Hepatocyte (in vitro differentiated cells): ENCODE data around the gene NCS1.

Experiments used
- EZH2 ChIP-seq: fragments of 200-600 bp; sonication (generic); IDR thresholded peaks from 2 replicates; pipeline ENCODE4 v1.6.1; 2016; ENCODE audit warnings: antibody characterized with exemption, mild to moderate bottlenecking, borderline replicate concordance
- EZH2phosphoT487 ChIP-seq: fragments of 200-600 bp; sonication (generic); IDR thresholded peaks from one replicate; pipeline ENCODE4 v1.6.1; 2018; ENCODE audit warnings: antibody characterized with exemption, mild to moderate bottlenecking, low read depth, moderate library complexity; ENCODE audit not compliant: unreplicated experiment, severe bottlenecking
- TF ChIP-seq, protein P1 (sequence below): fragments of 200-600 bp; sonication (generic); IDR thresholded peaks from 2 replicates; pipeline ENCODE4 v1.5.1; 2016; ENCODE audit warnings: antibody characterized with exemption, mild to moderate bottlenecking; ENCODE audit not compliant: poor library complexity

DNA sequence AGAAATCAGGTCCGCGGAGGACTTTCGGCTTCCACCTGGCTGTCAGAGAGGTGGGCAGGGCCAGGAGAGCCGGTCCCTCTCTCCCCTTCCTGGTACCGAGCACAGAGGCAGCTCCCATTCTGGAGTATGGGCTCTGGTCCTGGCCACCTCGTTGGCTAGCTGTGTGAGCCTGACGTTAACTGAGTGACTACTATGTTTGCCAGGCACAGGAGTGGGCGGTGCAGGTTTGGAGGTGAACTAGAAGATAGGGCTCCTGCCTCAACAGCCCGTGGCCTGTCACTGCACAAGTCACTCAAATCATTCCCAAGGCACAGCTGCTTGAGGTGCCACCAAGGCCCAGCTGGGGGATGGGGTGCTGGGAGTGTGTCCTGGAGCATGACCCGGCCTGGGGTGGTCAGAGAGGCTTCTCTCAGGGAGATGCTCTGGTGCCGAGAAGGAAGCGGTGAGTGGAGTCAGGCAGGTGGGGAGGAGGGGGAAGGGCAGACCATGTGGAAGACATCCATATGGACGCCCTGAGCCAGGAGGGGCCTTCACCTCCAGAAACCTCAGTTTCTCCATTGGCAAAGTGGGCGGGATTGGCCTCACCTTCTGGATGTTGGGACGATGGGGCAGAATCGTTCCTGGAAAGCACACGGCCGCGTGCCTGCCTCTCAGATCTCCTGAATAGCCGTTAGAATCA is 39.5 kb downstream of the NCS1 start:
- TF ChIP-seq, protein P1, sequence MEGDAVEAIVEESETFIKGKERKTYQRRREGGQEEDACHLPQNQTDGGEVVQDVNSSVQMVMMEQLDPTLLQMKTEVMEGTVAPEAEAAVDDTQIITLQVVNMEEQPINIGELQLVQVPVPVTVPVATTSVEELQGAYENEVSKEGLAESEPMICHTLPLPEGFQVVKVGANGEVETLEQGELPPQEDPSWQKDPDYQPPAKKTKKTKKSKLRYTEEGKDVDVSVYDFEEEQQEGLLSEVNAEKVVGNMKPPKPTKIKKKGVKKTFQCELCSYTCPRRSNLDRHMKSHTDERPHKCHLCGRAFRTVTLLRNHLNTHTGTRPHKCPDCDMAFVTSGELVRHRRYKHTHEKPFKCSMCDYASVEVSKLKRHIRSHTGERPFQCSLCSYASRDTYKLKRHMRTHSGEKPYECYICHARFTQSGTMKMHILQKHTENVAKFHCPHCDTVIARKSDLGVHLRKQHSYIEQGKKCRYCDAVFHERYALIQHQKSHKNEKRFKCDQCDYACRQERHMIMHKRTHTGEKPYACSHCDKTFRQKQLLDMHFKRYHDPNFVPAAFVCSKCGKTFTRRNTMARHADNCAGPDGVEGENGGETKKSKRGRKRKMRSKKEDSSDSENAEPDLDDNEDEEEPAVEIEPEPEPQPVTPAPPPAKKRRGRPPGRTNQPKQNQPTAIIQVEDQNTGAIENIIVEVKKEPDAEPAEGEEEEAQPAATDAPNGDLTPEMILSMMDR = no peak
- TF ChIP-seq EZH2phosphoT487 = no peak
- TF ChIP-seq EZH2 = no peak
